MCF 10A (cell line): ENCODE measurements around the gene UBR4. TPM values are rescaled to one million over a fixed set of nuclear protein-coding genes. Genes with fewer than 3 reads are reported as not detected.
"Not testable (repeated sequence)": the region's sequence is repeated elsewhere in the genome, so short reads cannot be mapped to it uniquely, and the experiment has no call there.

Experiments used
- Bru-seq: library from RNA; stranded (reverse); fragments of 400-500 nt; gene quantifications from one replicate; lab custom pipeline; 2021; lab: Mats Ljungman, UMichigan
- BruChase-seq, 2 experiments: library from RNA; stranded (reverse); fragments of 400-500 nt; gene quantifications; one replicate each; lab custom pipeline; 2021; lab: Mats Ljungman, UMichigan
- BruUV-seq: library from RNA; stranded (reverse); fragments of 400-500 nt; replicated peaks from 2 replicates; lab custom pipeline; 2021; lab: Mats Ljungman, UMichigan
- CTCF ChIA-PET: fragments of 300-600 bp; sonication (Branson Sonifier 250); formaldehyde crosslinking; extraction: SDS; loops from one replicate; lab custom pipeline; 2021; ENCODE audit warnings: antibody characterized with exemption, inconsistent platforms; lab: Yijun Ruan, JAX
- POLR2A ChIA-PET: fragments of 300-600, 350-650 bp; sonication (Branson Sonifier 250); formaldehyde crosslinking; extraction: SDS; loops from one replicate; lab custom pipeline; 2020; ENCODE audit warnings: antibody characterized with exemption, inconsistent platforms; lab: Yijun Ruan, JAX
- DNase-seq: peaks from one replicate; pipeline ENCODE4 v3.0.0-alpha.2; 2018; ENCODE audit not compliant: unreplicated experiment
- H3K27ac Mint-ChIP-seq: one replicate; pipeline ENCODE4 v1.8.0; 2022; ENCODE audit warnings: mild to moderate bottlenecking, low read depth, mixed read lengths; ENCODE audit not compliant: unreplicated experiment
- H3K27me3 Mint-ChIP-seq: one replicate; pipeline ENCODE4 v1.8.0; 2022; ENCODE audit warnings: mixed read lengths; ENCODE audit not compliant: insufficient read depth, unreplicated experiment
- H3K36me3 Mint-ChIP-seq: one replicate; pipeline ENCODE4 v1.8.0; 2022; ENCODE audit warnings: mild to moderate bottlenecking, moderate library complexity, mixed read lengths; ENCODE audit not compliant: insufficient read depth, unreplicated experiment
- H3K4me1 Mint-ChIP-seq: one replicate; pipeline ENCODE4 v1.8.0; 2022; ENCODE audit warnings: mixed read lengths; ENCODE audit not compliant: insufficient read depth, unreplicated experiment
- H3K4me3 Mint-ChIP-seq: one replicate; pipeline ENCODE4 v1.8.0; 2022; ENCODE audit warnings: mild to moderate bottlenecking, moderate library complexity, mixed read lengths; ENCODE audit not compliant: unreplicated experiment
- H3K9me3 Mint-ChIP-seq: one replicate; pipeline ENCODE4 v1.8.0; 2022; ENCODE audit warnings: mixed read lengths; ENCODE audit not compliant: unreplicated experiment
- CTCF ChIP-seq: fragments of 200-600 bp; IDR thresholded peaks from one replicate; pipeline ENCODE4 v1.8.0; 2022; ENCODE audit warnings: antibody characterized with exemption, mild to moderate bottlenecking; ENCODE audit not compliant: unreplicated experiment
- intact Hi-C: fragments of 100-400 bp; cut with micrococcal nuclease; formaldehyde crosslinking; loops from 2 replicates; pipeline ENCODE4 v1.14.1; 2022
- long read RNA-seq: library from polyadenylated mRNA; stranded (forward); transcript quantifications from one replicate; pipeline ENCODE4 v2.0.0, GENCODE V29; 2022
- total RNA-seq: library from RNA; stranded (reverse); gene quantifications from 2 replicates; pipeline ENCODE4 v1.2.3, GENCODE V29; 2022

Gene UBR4
- total RNA-seq (154 and 181 TPM in 2 replicates), Bru-seq, nascent RNA (percentile 88 among the genes with signal in this experiment), BruChase-seq, experiment 1, labeled RNA remaining after a 6-hour chase (percentile 94 among the genes with signal in this experiment), BruChase-seq, experiment 2, labeled RNA remaining after a 2-hour chase (percentile 88 among the genes with signal in this experiment)
- long read RNA-seq, partial matches to known transcripts = 48 of 61 reads
- long read RNA-seq, other reads (novel, unspliced or antisense) = 9 of 61 reads

- H3K27me3 Mint-ChIP-seq = no peaks in the 10 kb centered on the region
- BruUV-seq = no TSS peak
- no peak for TF ChIP-seq CTCF
- peaks cover 24% of the 10 kb centered on the region for H3K4me1 Mint-ChIP-seq
- peak within 1 kb of the TSS; percentile 94 for H3K27ac Mint-ChIP-seq
- H3K36me3 Mint-ChIP-seq = peaks cover 28% of the 10 kb centered on the region
- H3K4me3 Mint-ChIP-seq = peak within 1 kb of the TSS; percentile 79
- ChIA-PET CTCF (interaction anchor here (1.1 to 1.2 kb wide), 2 partner anchors 41 to 613 kb away, joined by 3 to 5 read pairs; partner anchors contain the start of genes EMC1 and MRTO4), POLR2A (interaction anchor here (0.5 to 3.6 kb wide), 16 partner anchors 9 to 1884 kb away, joined by 3 to 18 read pairs (median 4); partner anchors contain the start of genes EMC1 and MRTO4)
- intact Hi-C loops = no loop called here
- H3K9me3 Mint-ChIP-seq = no peaks in the 10 kb centered on the region
- peak; percentile 95 for DNase-seq
These were observed at the start of gene UBR4 for GRCh38 chr1:19209990-19210771. Gene UBR4 (minus strand): TSS chr1:19210266. CDS start chr1:19210248, 18 bp downstream.

- DNase-seq = no peak
- Mint-ChIP-seq H3K4me3 (no peak overlapping the region), H3K4me1 (peaks cover 5% of the 10 kb centered on the region), H3K9me3 (no peaks in the 10 kb centered on the region), H3K27me3 (no peaks in the 10 kb centered on the region), H3K27ac (no peak overlapping the region), H3K36me3 (peaks cover 48% of the 10 kb centered on the region)
- CTCF ChIA-PET = interaction anchor here (0.7 kb wide), 1 partner anchor 577 kb away, joined by 3 read pairs; no protein-coding TSS in a partner anchor
- TF ChIP-seq CTCF = no peak
- no TSS peak for BruUV-seq
- intact Hi-C loops = no loop called here
- POLR2A ChIA-PET = no interaction called here
These were observed 48.3 kb upstream of the UBR4 start for GRCh38 chr1:19258353-19258752.

GRCh38 chr1:19257178-19257914 lies 47.3 kb upstream of the UBR4 start:
- no peak for TF ChIP-seq CTCF
- Mint-ChIP-seq H3K9me3 (no peaks in the 10 kb centered on the region), H3K27me3 (no peaks in the 10 kb centered on the region), H3K36me3 (peaks cover 48% of the 10 kb centered on the region), H3K27ac (no peak overlapping the region), H3K4me3 (no peak overlapping the region), H3K4me1 (peaks cover 11% of the 10 kb centered on the region)
- DNase-seq = no peak
- BruUV-seq = no TSS peak
- ChIA-PET POLR2A (interaction anchor here (0.6 to 1.4 kb wide), 2 partner anchors 50 to 112 kb away, joined by 3 to 4 read pairs; no protein-coding TSS in a partner anchor), CTCF (interaction anchor here (1.3 kb wide), 1 partner anchor 16 kb away, joined by 5 read pairs; no protein-coding TSS in a partner anchor)
- intact Hi-C loops = no loop called here

- not testable (repeated sequence) for BruUV-seq
- H3K36me3 Mint-ChIP-seq = peaks cover 48% of the 10 kb centered on the region
These were observed 46.2 kb upstream of the UBR4 start for GRCh38 chr1:19256301-19256700.

More at GRCh38 chr1:19256301-19256700, 46.2 kb upstream of the UBR4 start:
- H3K9me3 Mint-ChIP-seq, intact Hi-C loops, H3K27me3 Mint-ChIP-seq, H3K27ac Mint-ChIP-seq, DNase-seq, H3K4me3 Mint-ChIP-seq: not testable (repeated sequence)
- peaks cover 11% of the 10 kb centered on the region for H3K4me1 Mint-ChIP-seq
- CTCF ChIA-PET = interaction anchor here (1.3 kb wide), 1 partner anchor 15 kb away, joined by 5 read pairs; no protein-coding TSS in a partner anchor
- POLR2A ChIA-PET = interaction anchor here (1.4 kb wide), 1 partner anchor 49 kb away, joined by 4 read pairs; no protein-coding TSS in a partner anchor
